GM12872 (cell line): Measurements from ENCODE around the gene NFIA.

Source experiments
- TF ChIP-seq, protein P1 (sequence below): IDR thresholded peaks from 3 replicates; pipeline ENCODE4 v1.5.1; 2011; ENCODE audit warnings: low read depth, mild to moderate bottlenecking, low read length, moderate library complexity; ENCODE audit not compliant: insufficient read depth

NFIA gene

DNA sequence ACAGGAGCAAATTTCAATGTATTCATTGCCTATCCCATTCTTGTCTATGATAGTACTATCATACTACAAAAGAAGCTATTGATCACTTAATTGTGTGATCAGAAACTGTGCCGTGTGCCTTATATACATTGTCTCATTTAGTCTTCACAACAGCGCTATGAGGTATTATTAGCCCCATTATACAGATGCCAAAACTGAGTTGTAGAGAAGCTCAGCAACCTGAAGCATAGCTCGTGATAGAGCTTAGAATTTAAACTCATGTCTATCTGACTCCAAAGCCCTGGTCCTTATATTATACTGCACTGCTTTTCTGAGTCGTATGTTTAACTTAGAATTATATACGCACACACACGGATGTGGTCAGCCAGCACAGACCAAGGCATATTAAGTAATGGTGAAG lies 315.1 kb downstream of the NFIA start:
- TF ChIP-seq, protein P1, sequence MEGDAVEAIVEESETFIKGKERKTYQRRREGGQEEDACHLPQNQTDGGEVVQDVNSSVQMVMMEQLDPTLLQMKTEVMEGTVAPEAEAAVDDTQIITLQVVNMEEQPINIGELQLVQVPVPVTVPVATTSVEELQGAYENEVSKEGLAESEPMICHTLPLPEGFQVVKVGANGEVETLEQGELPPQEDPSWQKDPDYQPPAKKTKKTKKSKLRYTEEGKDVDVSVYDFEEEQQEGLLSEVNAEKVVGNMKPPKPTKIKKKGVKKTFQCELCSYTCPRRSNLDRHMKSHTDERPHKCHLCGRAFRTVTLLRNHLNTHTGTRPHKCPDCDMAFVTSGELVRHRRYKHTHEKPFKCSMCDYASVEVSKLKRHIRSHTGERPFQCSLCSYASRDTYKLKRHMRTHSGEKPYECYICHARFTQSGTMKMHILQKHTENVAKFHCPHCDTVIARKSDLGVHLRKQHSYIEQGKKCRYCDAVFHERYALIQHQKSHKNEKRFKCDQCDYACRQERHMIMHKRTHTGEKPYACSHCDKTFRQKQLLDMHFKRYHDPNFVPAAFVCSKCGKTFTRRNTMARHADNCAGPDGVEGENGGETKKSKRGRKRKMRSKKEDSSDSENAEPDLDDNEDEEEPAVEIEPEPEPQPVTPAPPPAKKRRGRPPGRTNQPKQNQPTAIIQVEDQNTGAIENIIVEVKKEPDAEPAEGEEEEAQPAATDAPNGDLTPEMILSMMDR = no peak

DNA sequence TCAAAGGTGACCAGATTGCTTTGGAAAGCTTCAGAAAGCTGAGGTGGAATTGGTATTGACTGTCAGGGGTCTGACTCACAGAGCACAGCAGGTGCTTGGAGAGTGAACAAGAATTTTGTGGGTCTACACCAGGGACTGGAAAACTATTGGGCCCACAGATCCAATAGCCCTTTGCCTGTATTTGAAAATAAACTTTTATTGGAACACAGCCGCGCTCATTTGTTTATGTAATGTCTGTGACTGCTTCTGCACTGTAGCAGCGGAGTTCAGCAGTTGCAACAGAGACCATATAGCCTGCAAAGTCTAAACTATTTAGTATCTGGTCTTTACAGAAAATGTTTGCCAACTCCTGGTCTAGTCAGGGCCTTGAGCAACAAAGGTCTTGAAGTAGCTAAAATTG lies 315.6 kb downstream of the NFIA start:
- TF ChIP-seq, protein P1 = no peak

- TF ChIP-seq, protein P1 = no peak
Measured at GRCh38 chr1:61399199-61399598, 316.8 kb downstream of the NFIA start.

- TF ChIP-seq, protein P1 = no peak
Measured at GRCh38 chr1:61400131-61400770, 317.9 kb downstream of the NFIA start.

DNA sequence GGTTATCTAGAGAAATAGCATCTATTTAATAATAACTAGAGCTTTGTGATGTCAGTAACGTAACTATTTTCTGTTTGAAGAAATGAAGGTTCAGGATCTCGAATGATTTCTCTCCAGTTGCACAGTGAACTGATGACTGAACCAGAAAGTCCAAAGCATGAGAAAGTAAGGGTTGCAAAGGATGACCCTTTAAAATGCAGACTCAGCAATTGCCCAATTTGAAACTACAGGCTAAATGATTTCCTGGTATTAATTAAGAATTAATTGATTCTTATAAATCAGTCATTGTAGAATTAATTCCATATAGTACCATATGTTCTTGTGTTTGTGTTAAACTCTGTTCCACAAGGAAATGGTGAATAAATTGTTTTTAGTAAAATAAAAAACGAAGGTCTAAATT lies 318.6 kb downstream of the NFIA start:
- TF ChIP-seq, protein P1 = no peak

DNA sequence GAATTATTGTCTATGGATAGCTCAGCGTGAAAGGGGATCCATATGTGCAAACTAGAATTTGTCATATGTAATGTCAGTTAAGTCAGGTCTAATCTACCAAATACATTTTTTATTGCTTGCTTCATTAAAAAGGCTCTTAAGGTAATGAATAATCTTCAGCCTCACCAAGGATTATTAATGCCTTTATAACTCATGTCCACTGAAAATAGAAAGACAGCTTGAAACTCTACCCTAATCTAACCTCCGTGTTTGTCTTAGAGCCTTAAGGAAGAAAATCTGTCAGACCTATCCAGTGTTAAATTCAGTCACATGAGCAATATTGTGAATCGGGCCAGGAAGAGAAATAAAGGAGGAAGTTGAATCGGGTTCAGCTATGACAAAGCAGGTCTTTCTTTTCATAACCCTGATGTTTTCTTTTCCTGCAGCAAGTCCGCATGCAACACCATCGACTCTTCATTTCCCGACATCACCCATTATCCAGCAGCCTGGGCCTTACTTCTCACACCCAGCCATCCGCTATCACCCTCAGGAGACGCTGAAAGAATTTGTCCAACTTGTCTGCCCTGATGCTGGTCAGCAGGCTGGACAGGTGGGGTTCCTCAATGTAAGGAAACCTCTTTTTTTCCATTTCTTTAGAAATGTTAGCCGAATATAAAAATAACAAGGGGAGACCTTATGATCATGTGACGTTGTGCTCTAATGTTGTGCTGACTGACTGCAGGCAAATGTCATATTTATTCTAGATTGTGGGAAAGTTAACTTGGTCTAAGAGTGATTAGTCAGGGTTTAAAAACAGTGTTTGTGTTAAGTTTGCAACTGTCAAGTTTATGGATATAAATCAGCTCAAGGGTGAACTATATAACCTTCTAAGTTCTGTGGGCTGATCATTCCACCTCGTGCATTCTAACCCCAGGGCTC lies 321.6 kb downstream of the NFIA start:
- TF ChIP-seq, protein P1 = no peak

DNA sequence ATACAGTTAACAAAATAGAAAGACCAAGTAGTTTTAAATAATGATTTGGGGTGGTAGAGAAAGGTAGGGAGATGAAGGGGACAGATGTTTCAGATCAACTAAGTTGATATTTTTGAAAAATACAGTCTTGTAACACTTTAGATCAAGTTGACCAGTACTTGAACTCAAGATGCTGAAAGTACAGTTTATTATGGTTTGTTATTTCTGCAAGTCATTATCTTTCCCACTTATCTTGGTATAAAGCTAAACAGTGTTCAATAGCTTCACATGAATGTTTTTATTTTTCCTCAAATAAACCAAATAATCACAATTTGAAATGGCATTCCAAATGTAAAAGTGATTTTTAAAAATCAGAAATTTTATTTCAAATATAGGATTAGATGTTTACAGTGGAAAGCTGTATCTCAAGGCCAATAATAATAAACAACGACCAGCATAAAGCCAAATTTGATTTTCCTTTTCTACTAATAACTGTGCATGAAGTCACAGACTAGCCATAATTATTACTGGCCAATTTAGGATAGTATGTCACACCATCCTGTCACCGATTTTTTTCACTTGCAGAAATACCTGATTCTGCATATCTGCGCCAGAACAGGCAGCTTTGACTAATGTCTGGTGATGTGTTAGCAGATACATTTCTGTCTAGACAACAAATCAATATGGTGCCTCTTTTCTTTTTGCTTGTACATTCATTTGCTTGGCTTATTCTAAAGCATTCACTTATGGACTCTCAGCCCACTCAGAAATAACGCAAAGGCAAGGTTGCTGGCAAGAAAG lies 322.4 kb downstream of the NFIA start:
- TF ChIP-seq, protein P1 = no peak
